GM18526 (cell line): ENCODE measurements around the gene IFIT3.

ENCODE experiments used
- POLR2A ChIP-seq: IDR thresholded peaks from 3 replicates; pipeline ENCODE4 v1.6.1; 2011; ENCODE audit not compliant: insufficient read length; ENCODE audit errors: extremely low read depth

The IFIT3 gene

GRCh38 chr10:89369156-89370105 is 41.6 kb downstream of the IFIT3 start:
- TF ChIP-seq POLR2A: no peak

DNA sequence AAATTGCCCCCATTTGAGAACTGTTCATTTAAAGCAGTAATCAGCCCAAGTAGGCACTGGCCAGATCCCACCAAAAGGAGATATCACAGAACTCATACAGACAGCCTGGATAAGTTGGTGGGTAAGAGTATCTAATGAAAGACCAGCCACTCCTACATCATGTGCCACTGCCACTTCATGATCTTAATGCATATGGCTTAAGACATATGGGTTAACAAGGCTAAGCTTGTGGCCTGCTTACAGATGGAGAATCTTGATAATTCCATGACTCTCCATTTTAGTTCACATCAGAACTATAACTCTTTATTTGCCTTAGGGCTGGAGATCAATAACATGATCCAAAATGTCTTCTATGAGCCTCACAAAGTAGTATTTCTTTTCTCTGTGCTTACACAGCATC is 43.3 kb downstream of the IFIT3 start:
- no peak for TF ChIP-seq POLR2A

GRCh38 chr10:89371987-89372386 is 44.2 kb downstream of the IFIT3 start:
- TF ChIP-seq POLR2A: no peak

DNA sequence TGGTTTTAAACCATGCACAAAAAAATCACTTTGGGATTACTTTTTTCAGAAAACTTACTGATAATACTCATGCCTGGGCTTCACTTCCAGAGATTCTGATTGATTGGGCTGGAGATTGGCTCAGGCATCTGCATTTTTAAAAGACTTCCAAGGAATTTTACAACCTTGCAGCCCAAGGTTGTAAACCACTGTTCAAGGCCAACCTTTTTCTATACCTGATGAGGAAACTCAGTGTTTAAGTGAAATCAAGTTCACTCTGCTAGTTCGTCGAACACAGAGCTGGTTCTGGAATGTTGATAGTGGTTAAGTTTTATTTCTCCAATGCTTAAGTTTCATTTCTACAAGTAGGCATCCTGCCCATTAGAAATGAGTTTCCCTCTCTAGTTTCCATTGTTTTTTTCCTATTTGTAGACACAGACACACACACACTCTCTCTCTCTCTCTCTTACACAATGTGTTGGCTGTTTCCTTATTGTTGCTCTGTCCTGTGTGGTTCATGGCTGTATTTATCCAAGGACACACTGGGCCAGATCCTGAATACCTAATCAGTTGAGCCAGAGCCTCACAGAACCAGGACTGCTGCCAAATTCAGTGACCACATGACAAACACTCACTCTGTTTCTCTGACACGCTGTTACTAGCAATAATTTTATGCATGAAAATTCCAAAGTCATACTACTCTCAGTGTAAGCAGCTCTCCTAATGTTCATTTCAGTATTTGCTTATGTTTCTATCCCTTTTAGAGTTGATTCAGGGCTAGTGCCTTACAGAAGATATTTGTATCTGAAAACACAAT is 46.3 kb downstream of the IFIT3 start:
- TF ChIP-seq POLR2A: no peak

DNA sequence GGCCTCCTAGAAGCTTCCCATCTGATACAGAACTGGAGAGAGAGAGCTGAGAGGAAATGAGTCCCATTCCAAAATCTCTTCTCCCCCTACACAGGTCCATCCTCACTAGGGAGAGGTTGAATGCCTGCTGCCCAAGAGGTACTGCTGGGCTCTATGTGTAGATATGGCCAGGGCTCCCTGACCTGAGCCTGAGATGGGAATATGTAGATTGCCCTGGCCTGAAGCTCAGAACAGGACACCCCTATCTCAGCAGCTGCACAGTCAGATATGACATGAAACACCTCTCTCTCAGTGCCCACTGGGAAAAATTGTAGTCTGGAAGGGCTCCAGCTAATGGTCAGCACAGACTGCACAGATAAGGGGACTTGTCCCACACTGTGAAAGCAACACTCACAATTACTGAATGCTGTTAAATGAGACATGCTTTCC is 46.9 kb downstream of the IFIT3 start:
- no peak for TF ChIP-seq POLR2A

DNA sequence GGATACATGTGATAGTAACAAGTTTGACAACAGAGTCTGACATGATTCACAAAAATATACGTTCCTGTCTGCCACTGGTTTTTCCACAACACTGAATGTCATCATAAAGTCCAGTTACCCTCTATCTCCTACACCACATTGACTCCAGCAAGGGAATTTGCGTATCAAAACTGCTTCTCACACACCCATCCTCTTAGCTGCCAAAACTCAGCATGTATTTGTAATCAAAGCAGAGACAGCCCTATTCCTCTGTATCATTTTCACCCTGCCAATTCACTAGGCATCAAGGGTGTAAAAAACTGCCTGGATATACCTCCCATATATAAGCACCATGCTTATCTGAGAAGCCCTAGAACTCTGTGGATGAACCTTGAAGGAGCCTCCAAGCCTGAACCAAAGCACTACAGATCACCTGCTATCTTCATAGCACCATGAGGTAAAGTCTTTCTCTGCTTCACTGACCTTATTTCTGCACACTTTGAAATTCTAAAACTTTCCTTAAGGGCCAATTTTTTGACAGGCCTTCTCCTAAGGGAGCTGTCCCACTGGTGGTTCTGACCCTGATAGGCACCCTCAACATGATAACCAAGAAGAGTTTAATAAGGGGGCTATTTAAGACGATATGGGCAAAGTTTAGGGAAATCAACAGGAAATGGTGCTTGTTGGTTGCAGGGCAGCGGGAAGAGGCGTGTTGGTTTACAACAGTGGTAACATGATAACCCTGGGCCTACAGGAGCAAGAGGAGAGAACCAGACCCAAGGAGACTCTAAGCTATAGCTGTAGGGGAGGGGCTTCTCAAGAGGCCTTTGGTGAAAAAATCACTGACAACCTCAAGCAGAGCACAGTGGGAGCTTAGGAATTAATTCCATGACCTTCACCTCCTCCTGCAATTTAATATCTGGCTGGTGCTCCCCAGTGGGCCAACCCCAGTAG is 50.2 kb downstream of the IFIT3 start, which contains the start of gene IFIT1B:
IFIT1B (plus strand) TSS at position 352 of the 933 bp plus-strand sequence; CDS start at position 432, 80 bp downstream.
- TF ChIP-seq POLR2A: no peak

DNA sequence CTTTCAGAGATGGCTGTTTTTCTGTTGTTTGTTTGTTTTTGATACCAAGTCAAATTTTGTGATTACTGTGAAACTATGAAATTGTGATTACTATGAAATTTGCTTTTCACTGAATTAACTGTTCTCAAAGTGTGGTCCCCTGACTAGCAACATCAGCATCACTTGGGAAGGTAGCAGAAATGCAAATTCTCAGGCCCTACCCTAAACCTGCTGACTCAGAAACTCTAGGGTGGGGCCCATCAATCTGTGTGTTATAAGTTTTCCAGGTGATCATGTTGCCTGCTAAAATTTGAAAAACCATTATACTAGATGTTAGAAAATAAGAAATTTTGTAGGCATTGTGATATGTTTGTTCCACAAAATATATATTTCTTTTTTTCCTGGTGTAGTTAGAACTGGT is 51.3 kb downstream of the IFIT3 start:
- no peak for TF ChIP-seq POLR2A

GRCh38 chr10:89382757-89383156 is 55.0 kb downstream of the IFIT3 start:
- no peak for TF ChIP-seq POLR2A

DNA sequence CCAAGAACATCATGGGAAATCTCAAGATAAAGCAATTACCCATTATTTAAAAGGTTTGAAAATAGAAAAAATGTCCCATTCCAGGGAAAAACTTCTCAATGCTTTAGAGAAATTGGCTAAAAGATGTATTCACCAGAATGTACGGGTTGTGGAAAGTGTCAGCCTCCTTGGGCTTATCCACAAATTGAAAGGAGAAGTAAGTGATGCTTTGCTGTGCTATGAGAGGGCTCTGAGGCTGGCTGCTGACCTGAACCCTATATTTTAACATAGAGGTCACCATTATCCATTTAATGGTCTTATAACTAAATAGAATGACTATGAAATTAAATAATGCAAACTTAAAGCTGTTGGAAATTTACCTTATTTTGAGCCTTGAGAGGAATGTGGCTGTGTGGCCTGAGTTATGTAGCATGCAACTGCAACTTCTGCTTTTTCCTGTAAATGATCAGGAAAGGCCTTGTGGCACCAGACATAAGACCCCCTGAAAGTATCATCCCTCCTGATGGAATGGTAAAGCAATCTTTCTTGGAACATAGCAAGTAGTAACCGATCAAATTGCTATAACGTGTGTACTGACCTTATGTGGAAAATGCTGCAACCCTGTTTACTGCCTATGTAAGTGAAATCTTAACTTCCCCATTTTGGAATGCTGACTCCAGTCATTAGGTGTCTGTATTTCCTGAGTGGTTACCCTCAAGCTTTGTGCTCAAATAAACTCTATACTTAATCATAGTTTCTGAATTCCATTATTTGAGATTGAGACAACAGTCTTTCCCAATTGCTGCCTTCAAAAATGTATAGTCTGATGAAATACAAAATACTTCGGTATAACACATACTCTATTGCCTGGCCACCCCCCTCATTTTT is 56.9 kb downstream of the IFIT3 start:
- no peak for TF ChIP-seq POLR2A

DNA sequence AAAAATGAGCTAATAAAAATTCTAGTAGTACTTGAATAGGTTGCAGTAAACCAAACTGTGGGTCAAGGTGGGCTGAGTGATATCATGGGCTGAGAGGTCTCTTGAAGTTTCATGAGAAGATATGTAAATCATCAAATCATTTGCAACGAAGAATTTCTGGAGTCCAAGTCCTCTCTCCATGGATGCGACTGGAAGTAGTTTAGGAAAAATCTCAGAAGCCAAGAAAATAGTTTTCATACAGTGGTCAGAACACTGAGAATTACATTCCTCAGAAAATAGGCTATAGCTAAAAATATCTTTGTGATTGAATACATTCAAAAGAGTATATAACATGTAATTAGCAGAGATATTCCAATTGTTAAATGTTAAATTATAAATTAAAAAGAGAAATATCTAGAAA is 61.0 kb downstream of the IFIT3 start:
- no peak for TF ChIP-seq POLR2A

- TF ChIP-seq POLR2A: no peak
Observed at GRCh38 chr10:89389254-89389653, 61.5 kb downstream of the IFIT3 start.
